Activated CD4-positive, CD25-positive, alpha-beta regulatory T cell treated with anti-CD3 and anti-CD28 coated beads, Interleukin-2, amount 50 U/mL, for 16 hours (primary cell): ENCODE results near the gene FAT3.

Experiments
- DNase-seq: peaks from one replicate; pipeline ENCODE4 v3.0.0-alpha.2; 2020; ENCODE audit warnings: low read depth, low spot score

The FAT3 gene

GRCh38 chr11:92227959-92228935, 3.6 kb downstream of the FAT3 start:
- DNase-seq: no peak

- DNase-seq: no peak
Measured at GRCh38 chr11:92236856-92237255, 12.2 kb downstream of the FAT3 start.

GRCh38 chr11:92240916-92241315, 16.3 kb downstream of the FAT3 start:
- DNase-seq: no peak

- no peak for DNase-seq
Measured at GRCh38 chr11:92245700-92246271, 21.2 kb downstream of the FAT3 start.

- no peak for DNase-seq
Measured at GRCh38 chr11:92246630-92247029, 22.0 kb downstream of the FAT3 start.

- DNase-seq: no peak
Measured at GRCh38 chr11:92249156-92249753, 24.6 kb downstream of the FAT3 start.

GRCh38 chr11:92251980-92252379, 27.4 kb downstream of the FAT3 start:
- DNase-seq: no peak

GRCh38 chr11:92253421-92253820, 28.8 kb downstream of the FAT3 start:
- DNase-seq: no peak

- DNase-seq: no peak
Measured at GRCh38 chr11:92253945-92254344, 29.3 kb downstream of the FAT3 start.

GRCh38 chr11:92257536-92257935, 32.9 kb downstream of the FAT3 start:
- no peak for DNase-seq

- DNase-seq: no peak
Measured at GRCh38 chr11:92259861-92260260, 35.2 kb downstream of the FAT3 start.

- DNase-seq: no peak
Measured at GRCh38 chr11:92264350-92264749, 39.7 kb downstream of the FAT3 start.

GRCh38 chr11:92266806-92267205, 42.2 kb downstream of the FAT3 start:
- DNase-seq: no peak

GRCh38 chr11:92267278-92267677, 42.7 kb downstream of the FAT3 start:
- DNase-seq: no peak

GRCh38 chr11:92267968-92268367, 43.4 kb downstream of the FAT3 start:
- DNase-seq: no peak

- DNase-seq: no peak
Measured at GRCh38 chr11:92268546-92268945, 43.9 kb downstream of the FAT3 start.

GRCh38 chr11:92269021-92269420, 44.4 kb downstream of the FAT3 start:
- DNase-seq: no peak

GRCh38 chr11:92269841-92270240, 45.2 kb downstream of the FAT3 start:
- no peak for DNase-seq

GRCh38 chr11:92272651-92273050, 48.0 kb downstream of the FAT3 start:
- no peak for DNase-seq
